Measurements from ENCODE around the gene INA.
A peak's percentile ranks its signal among the peaks of the same experiment; 100 is the strongest.
"Not testable (repeated sequence)": the region's sequence is repeated elsewhere in the genome, so short reads cannot be mapped to it uniquely, and the experiment has no call there.

The INA gene

DNA sequence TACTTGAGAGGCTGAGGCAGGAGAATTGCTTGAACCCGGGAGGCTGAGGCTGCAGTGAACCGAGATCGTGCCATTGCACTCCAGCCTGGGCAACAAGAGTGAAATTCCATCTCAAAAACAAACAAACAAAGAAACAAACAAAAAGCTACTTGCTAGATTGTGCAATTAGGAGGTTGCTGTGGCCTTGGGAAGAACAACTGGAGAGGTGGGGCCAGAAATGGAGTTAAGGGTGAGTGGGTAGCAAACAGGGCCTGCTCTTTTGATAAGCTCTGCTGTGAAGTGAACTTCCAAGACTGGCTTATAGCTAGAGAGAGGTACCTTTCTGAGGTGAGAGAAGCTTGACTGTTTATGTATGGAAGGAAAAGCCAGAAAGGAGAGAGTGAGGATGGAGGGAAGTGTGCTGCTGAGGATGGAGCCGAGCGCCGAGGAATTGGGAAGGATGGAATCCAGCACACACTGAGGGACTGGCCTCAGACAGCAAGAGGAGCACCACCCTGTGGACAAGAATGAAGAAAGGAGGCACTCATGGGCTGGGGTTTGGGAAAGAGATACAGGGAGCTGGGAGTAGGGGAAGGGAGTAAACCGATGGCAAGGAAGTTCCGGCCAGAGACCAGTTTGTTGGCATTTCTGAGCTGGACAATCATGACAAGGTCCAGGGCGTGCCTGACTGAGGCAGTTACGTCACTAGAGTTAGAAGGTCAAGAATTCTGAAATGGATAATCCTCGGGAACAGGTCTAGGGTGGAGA lies 38.3 kb upstream of the INA start:
- TF ChIP-seq, protein P1, sequence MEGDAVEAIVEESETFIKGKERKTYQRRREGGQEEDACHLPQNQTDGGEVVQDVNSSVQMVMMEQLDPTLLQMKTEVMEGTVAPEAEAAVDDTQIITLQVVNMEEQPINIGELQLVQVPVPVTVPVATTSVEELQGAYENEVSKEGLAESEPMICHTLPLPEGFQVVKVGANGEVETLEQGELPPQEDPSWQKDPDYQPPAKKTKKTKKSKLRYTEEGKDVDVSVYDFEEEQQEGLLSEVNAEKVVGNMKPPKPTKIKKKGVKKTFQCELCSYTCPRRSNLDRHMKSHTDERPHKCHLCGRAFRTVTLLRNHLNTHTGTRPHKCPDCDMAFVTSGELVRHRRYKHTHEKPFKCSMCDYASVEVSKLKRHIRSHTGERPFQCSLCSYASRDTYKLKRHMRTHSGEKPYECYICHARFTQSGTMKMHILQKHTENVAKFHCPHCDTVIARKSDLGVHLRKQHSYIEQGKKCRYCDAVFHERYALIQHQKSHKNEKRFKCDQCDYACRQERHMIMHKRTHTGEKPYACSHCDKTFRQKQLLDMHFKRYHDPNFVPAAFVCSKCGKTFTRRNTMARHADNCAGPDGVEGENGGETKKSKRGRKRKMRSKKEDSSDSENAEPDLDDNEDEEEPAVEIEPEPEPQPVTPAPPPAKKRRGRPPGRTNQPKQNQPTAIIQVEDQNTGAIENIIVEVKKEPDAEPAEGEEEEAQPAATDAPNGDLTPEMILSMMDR (IDR thresholded peaks at IDR 0.05; ENCODE audit: insufficient read depth, missing control alignments), result peak; percentile 42
- no peak for DNase-seq (ENCODE audit: insufficient read length, low spot score)
- no peak for FAIRE-seq

DNA sequence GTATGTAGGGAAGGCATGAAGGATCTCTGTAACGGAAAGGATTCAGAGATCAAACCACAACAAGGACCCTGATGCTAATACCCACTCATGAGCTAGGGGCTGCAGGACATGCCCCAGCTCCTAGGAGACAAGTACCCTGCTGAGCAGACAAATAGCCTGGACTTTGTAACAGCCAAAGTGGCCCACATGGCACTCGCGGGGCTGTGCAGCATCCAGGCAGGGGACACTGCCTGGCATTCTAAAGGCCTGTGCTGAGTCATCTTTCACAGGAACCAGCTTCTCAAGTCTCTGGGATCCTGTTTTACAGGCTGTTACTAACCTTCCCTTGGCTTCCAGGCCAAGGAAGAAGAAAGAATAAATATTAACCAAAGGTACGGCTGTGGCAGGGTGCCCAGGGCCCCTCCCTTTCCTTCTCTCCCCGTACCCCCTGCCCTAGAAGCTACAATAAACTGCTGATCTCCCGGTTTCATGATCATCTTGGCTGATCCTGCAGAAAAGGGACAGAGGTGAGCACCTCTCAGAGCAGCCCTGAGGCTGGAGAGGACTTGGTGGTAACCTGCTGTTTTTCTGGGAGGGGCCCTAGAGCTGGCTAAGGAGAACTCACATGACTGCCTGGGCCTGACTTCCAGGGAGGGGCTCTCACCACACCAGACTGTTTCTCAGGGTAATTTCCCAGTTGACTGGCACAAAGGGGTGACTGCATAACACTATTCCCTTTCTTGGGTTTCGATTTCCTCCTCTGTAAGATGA lies 35.5 kb upstream of the INA start:
- FAIRE-seq, result no peak
- TF ChIP-seq, protein P1 (IDR thresholded peaks at IDR 0.05; ENCODE audit: insufficient read depth, missing control alignments), result no peak
- no peak for DNase-seq (ENCODE audit: insufficient read length, low spot score)

DNA sequence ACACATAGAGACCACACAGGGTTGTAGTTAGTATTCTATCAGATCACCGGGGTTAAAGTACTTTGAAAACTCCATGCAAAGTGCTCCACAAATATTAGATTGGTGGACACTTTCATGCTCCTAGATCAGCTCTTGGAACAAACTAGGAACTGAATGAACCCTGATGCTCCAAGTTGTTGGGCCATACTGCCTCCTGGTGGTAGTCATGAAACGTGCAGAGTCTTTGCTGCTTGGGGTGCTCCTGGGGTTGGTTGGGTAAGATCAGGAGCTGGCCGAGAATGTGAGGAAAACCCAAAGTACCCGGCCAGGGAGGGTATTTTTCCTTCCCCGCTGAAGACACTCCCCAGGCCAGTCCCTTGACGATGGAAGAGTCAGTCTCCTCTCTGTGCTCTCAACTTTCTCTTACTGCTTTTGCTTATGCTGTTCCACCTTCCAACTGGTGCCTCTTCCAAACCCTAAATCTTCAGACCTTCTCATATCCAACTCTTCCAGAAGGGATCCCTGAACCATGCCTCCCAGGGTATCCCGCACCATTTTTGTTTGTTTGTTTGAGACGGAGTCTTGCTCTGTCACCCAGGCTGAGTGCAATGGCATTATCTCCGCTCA lies 32.2 kb upstream of the INA start:
- TF ChIP-seq, protein P1 (IDR thresholded peaks at IDR 0.05; ENCODE audit: insufficient read depth, missing control alignments), result peak; percentile 91
- no peak for FAIRE-seq

DNA sequence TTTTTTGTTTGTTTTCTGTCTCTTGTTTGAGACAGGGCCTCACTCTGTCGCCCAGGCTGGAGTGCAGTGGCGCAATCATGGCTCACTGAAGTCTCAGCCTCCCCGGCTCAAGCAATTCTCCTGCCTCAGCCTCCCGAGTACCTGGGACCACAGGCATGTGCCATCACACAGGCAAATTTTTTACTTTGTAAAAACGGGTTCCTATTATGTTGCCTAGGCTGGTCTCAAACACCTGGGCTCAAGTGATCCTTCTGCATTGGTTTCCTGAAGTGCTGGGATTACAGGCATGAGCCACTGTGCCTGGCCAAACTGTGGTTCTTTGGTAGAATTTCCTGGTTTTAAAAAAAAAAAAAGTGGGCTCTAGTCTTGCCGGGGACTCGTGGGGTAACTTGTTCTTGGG lies 31.4 kb upstream of the INA start, which contains the start of gene RPEL1:
Gene RPEL1 (plus strand): TSS at position 301 of the 400 bp plus-strand sequence. CDS start 110 bp downstream, outside the sequence.
- not testable (repeated sequence) for FAIRE-seq; DNase-seq (ENCODE audit: insufficient read length, low spot score)

More for the DNA sequence above, 32.2 kb upstream of the INA start:
- peak; percentile 85 for DNase-seq (ENCODE audit: insufficient read length, low spot score)

DNA sequence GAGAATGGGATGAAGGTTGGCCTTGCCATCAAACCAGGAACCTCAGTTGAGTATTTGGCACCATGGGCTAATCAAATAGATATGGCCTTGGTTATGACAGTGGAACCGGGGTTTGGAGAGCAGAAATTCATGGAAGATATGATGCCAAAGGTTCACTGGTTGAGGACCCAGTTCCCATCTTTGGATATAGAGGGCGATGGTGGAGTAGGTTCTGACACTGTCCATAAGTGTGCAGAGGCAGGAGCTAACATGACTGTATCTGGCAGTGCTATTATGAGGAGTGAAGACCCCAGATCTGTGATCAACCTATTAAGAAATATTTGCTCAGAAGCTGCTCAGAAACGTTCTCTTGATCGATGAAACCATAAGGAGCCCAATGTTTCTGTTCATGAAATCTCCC lies 30.6 kb upstream of the INA start:
- DNase-seq (ENCODE audit: insufficient read length, low spot score) (no peak), FAIRE-seq (no peak)
- TF ChIP-seq, protein P1 (IDR thresholded peaks at IDR 0.05; ENCODE audit: insufficient read depth, missing control alignments), result no peak

DNA sequence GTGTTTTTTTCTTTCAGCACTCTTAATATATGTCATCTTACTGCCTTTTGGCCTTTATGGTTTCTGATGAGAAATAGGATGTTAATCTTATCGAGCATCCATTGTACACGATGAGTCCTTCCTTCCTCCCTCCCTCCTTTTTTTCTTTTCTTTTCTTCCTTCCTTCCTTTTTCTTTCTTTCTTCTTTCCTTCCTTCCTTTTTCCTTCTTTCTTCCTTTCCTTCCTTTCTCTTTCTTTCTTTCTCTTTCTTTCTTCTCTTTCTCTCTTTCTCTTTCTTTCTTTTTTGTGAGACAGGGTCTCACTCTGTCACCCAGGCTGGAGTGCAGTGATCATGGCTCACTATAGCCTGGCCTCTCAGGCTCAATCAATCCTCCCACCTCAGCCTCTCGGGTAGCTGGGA lies 22.8 kb upstream of the INA start:
- TF ChIP-seq, protein P1 (IDR thresholded peaks at IDR 0.05; ENCODE audit: insufficient read depth, missing control alignments), result no peak
- FAIRE-seq, result no peak
- DNase-seq (ENCODE audit: insufficient read length, low spot score), result no peak

DNA sequence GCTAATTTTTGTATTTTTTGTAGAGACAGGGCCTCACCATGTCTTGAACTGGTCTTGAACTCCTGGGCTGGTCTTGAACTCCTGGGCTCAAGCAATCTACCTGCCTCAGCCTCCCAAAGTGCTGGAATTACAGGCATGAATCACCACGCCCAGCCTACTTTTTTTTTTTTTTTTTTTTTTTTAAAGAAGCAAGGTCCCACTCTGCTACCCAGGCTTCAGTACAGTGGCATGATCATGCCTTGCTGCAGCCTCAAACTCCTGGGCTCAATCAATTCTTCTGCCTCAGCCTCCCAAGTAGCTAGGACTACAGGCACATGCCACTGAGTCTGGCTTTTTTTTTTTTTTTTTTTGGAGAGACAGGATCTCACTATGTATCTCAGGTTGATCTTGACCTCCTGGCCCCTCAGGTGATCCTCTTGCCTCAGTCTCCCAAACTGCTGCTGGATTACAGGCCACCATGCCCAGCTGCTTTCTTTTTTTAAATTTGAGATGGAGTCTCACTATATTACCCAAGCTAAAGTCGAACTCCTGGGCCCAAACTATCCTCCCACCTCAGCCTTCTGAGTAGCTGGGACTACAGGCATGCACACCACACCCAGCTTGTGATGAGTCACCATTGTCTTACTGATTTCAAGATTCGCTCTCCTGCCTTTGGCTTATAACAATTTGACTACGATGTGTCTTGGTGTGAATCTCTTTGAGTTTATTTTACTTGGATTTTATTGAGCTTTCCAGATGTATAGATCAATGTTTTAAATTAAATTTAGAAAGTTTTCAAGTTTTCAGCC lies 22.2 kb upstream of the INA start:
- DNase-seq (ENCODE audit: insufficient read length, low spot score), result no peak
- TF ChIP-seq, protein P1 (IDR thresholded peaks at IDR 0.05; ENCODE audit: insufficient read depth, missing control alignments), result no peak
- FAIRE-seq, result no peak

Measured in D721Med (cell line).